HepG2 (cell line): ENCODE measurements around the gene MDP1. TPM values are rescaled to one million over a fixed set of nuclear protein-coding genes. Genes with fewer than 3 reads are reported as not detected.

ENCODE experiments used
- ATAC-seq: fragments of 200-7000 bp; cut with Tn5 transposase; 3 replicates; pipeline ENCODE4 v1.9.1; 2020; ENCODE audit warnings: mild to moderate bottlenecking, moderate library complexity
- BruUV-seq: library from RNA; stranded (reverse); fragments of 400-500 nt; replicated peaks from 2 replicates; lab custom pipeline; 2021; lab: Mats Ljungman, UMichigan
- CTCF ChIA-PET: fragments of 300-600 bp; formaldehyde crosslinking; extraction: SDS; loops from one replicate; lab custom pipeline; 2021; ENCODE audit warnings: low total read pairs, inconsistent platforms, low intra/inter-chr PET ratio; lab: Yijun Ruan, JAX
- POLR2A ChIA-PET: fragments of 350-600 bp; sonication (Branson Sonifier 250); formaldehyde crosslinking; loops from one replicate; lab custom pipeline; 2020; ENCODE audit warnings: antibody characterized with exemption, inconsistent platforms; lab: Yijun Ruan, JAX
- DNase-seq: peaks from one replicate; pipeline ENCODE4 v3.0.0-alpha.2; 2015; ENCODE audit warnings: low spot score
- FAIRE-seq: peaks from 3 replicates; lab custom pipeline; 2011; peaks lifted over from hg19 to GRCh38; lab: Jason Lieb, UNC
- H2AFZ ChIP-seq: one replicate; pipeline ENCODE4 v1.6.1; 2011; ENCODE audit warnings: low read length, inconsistent platforms
- H3K27ac ChIP-seq: fragments of 300-600 bp; 3 replicates; pipeline ENCODE4 v1.8.0; 2011; ENCODE audit warnings: mixed run types, mild to moderate bottlenecking, mixed read lengths, low read length, inconsistent platforms; ENCODE audit not compliant: insufficient read depth; ENCODE audit errors: extremely low read length
- H3K27me3 ChIP-seq, 2 experiments: fragments of 200-600 bp in 1 of 2; 2 replicates in 1 of 2; 3 replicates in 1 of 2; pipeline versions ENCODE4 v1.6.0 to v1.8.0; 2011; ENCODE audit warnings: low read length in 2 of 2, mild to moderate bottlenecking in 2 of 2, moderate library complexity in 2 of 2, inconsistent platforms in 1 of 2; ENCODE audit not compliant: insufficient read depth in 2 of 2, control insufficient read depth in 1 of 2
- H3K36me3 ChIP-seq, 2 experiments: fragments of 200-600 bp in 1 of 2; replicated peaks in 1 of 2; 2 replicates in 1 of 2; 3 replicates in 1 of 2; pipeline versions ENCODE4 v1.5.1 to v1.8.0; 2011; ENCODE audit warnings: low read length in 2 of 2, inconsistent platforms in 1 of 2; ENCODE audit not compliant: insufficient read depth in 2 of 2, control insufficient read depth in 1 of 2
- H3K4me1 ChIP-seq: 2 replicates; pipeline ENCODE4 v1.5.1; 2012; ENCODE audit warnings: low read length, inconsistent platforms; ENCODE audit not compliant: insufficient read depth
- H3K4me2 ChIP-seq: 2 replicates; pipeline ENCODE4 v1.6.0; 2011; ENCODE audit warnings: low read depth, low read length, inconsistent platforms
- H3K4me3 ChIP-seq, 3 experiments: fragments of 200-600 bp in 1 of 3; sonication (generic), shearing (Covaris generic) in 1 of 3; replicated peaks in 1 of 3; 2 replicates each; pipeline ENCODE4 v1.5.1; 2011 to 2016; ENCODE audit warnings: low read length in 3 of 3, inconsistent platforms in 2 of 3, low read depth in 2 of 3, mild to moderate bottlenecking in 2 of 3, control low read depth in 1 of 3, mixed read lengths in 1 of 3; ENCODE audit not compliant: insufficient read depth in 1 of 3
- H3K79me2 ChIP-seq: one replicate; pipeline ENCODE4 v1.6.1; 2011; ENCODE audit warnings: low read length, inconsistent platforms; ENCODE audit not compliant: insufficient read depth
- H3K9ac ChIP-seq: 2 replicates; pipeline ENCODE4 v1.6.0; 2011; ENCODE audit warnings: mild to moderate bottlenecking, low read depth, low read length, inconsistent platforms; ENCODE audit not compliant: insufficient read depth
- H3K9me3 ChIP-seq: 2 replicates; pipeline ENCODE4 v1.5.1; 2012; ENCODE audit warnings: mild to moderate bottlenecking, low read length
- H4K20me1 ChIP-seq: 2 replicates; pipeline ENCODE4 v1.6.0; 2011; ENCODE audit warnings: inconsistent platforms, mild to moderate bottlenecking, low read length, moderate library complexity; ENCODE audit not compliant: insufficient read depth
- MAFF ChIP-seq: IDR thresholded peaks from 2 replicates; pipeline ENCODE4 v1.6.1; 2011; ENCODE audit warnings: low read depth, low read length, improper control_type of control experiment
- MAFK ChIP-seq, 2 experiments: IDR thresholded peaks in 1 of 2; conservative IDR thresholded peaks in 1 of 2; 2 replicates each; pipeline ENCODE4 v1.6.1; 2011; ENCODE audit warnings: improper control_type of control experiment in 2 of 2, low read length in 2 of 2
- SMAD1 ChIP-seq: sonication (generic); formaldehyde crosslinking; IDR thresholded peaks from 2 replicates; pipeline ENCODE4 v1.4.0; 2020; ENCODE audit warnings: missing genetic modification reagents, low read depth, mild to moderate bottlenecking, borderline replicate concordance
- ZNF597 ChIP-seq: sonication (generic); formaldehyde crosslinking; IDR thresholded peaks from 2 replicates; pipeline ENCODE4 v1.5.0; 2020; ENCODE audit warnings: missing genetic modification reagents
- WGBS: methylation state at CpG from one replicate; pipeline ENCODE4 v1.1.6; 2017; ENCODE audit warnings: low lambda C conversion rate; 5-methylcytosine and 5-hydroxymethylcytosine counted together
- in situ Hi-C: cut with HindIII; loops from 2 replicates; pipeline ENCODE4 v1.10.0; 2017; ENCODE audit warnings: low pct_unique_long_range_greater_than_20kb; ENCODE audit not compliant: extremely low pct_ligation_motif_present
- intact Hi-C: fragments of 100-400 bp; cut with micrococcal nuclease; formaldehyde crosslinking; loops from one replicate; pipeline ENCODE4 v1.10.0; 2022; ENCODE audit not compliant: unreplicated experiment
- polyA plus RNA-seq, 8 experiments: library from polyadenylated mRNA; depleted of rRNA in 3 of 8; stranded (reverse) in 7 of 8; unstranded in 1 of 8; fragments of >200 nt; fragmentation: Illumina TruSeq in 4 of 8; extraction: Trizol in 4 of 8; gene quantifications; 2 replicates each; pipeline versions ENCODE4 v1.2.1 to v1.2.3, GENCODE V29; 2011 to 2016; ENCODE audit warnings: low read depth in 4 of 8, missing spikeins in 1 of 8, mixed read lengths in 1 of 8; ENCODE audit not compliant: insufficient read depth in 1 of 8
- total RNA-seq, 5 experiments: library from RNA; depleted of rRNA; stranded (reverse); fragments of >200 nt; fragmentation: Illumina TruSeq; extraction: Trizol; gene quantifications; 2 replicates each; pipeline ENCODE4 v1.2.3, GENCODE V29; 2016; ENCODE audit warnings: low read depth in 1 of 5
- TF ChIP-seq, protein P1 (sequence below): sonication (generic); formaldehyde crosslinking; IDR thresholded peaks from 2 replicates; pipeline ENCODE4 v1.5.0; 2020; ENCODE audit warnings: missing genetic modification reagents, mild to moderate bottlenecking, borderline replicate concordance

The MDP1 gene
- total and polyA plus RNA-seq, 2 of the 13 experiments (the other 11 are each of a cell fraction or from before 2014, with no cell fraction given): 44.1 to 48.7 TPM

DNA sequence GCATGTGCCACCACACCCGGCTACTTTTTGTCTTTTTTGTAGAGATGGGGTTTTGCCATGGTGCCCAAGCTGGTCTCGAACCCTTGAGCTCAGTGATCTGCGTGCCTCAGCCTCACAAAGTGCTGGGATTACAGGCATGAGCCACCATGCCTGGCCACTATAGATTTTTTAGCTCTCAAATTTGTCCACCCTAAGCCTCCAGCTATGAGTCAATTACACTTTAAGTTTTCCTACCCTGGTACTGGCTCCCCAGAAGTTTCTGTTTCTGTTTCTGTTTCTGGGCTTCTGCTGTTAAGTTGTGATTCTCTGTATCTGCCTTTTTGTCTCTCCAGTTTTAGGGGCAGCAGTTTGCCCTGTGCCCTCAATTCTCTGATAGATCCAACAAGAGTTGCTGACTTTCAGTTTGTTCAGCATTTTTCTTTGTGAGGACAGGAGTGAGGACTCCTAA lies 30.9 kb upstream of the MDP1 start:
- Histone ChIP-seq H3K79me2 (peaks cover 2% of the 10 kb centered on the region), H2AFZ (no peak overlapping the region), H3K9me3 (no peaks in the 10 kb centered on the region), H3K9ac (no peak overlapping the region)
- TF ChIP-seq ZNF597 (CRISPR knock-in tag): no peak
- 0 out of 2 replicates have a peak, but pooled peaks have one; percentile 19 for TF ChIP-seq MAFF
- no peak for TF ChIP-seq SMAD1 (CRISPR knock-in tag)
- TF ChIP-seq MAFK (conservative IDR thresholded peaks at IDR 0.05 in 1 of 2, IDR thresholded peaks at IDR 0.05 in 1 of 2; ENCODE audit: low read length in 2 of 2): peak; percentile 21 to 47; a peak in 2 of 4 replicates
- TF ChIP-seq, protein P1, sequence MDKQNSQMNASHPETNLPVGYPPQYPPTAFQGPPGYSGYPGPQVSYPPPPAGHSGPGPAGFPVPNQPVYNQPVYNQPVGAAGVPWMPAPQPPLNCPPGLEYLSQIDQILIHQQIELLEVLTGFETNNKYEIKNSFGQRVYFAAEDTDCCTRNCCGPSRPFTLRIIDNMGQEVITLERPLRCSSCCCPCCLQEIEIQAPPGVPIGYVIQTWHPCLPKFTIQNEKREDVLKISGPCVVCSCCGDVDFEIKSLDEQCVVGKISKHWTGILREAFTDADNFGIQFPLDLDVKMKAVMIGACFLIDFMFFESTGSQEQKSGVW (CRISPR knock-in tag): no peak
- TF ChIP-seq, all 625 proteins: peak for 2
- ATAC-seq: no peak
- 86% methylated on average over 3 of the region's 3 CpGs for WGBS
- ChIA-PET POLR2A (interaction anchor here (0.6 to 18.0 kb wide), 10 partner anchors 8 to 133 kb away, joined by 3 to 850 read pairs (median 4); partner anchors contain the start of genes CHMP4A, CIDEB, DHRS1 and LTB4R), CTCF (no interaction called here)
- H3K27ac ChIP-seq: no peak overlapping the region
- H3K4me2 ChIP-seq: no peak overlapping the region
- no peak for DNase-seq
- intact Hi-C loops (no loop called here), in situ Hi-C loops (loop anchor here (10.0 kb wide), 1 partner anchor 188 kb away; no protein-coding TSS in a partner anchor)
- H3K4me1 ChIP-seq: peaks cover 26% of the 10 kb centered on the region
- H4K20me1 ChIP-seq: no peaks in the 10 kb centered on the region
- no peak overlapping the region for H3K4me3 ChIP-seq
- FAIRE-seq: no peak
- no peaks in the 10 kb centered on the region for H3K36me3 ChIP-seq
- no peaks in the 10 kb centered on the region; a peak in 1 of 5 replicates for H3K27me3 ChIP-seq
- BruUV-seq: no TSS peak
